GM12873 (cell line): ENCODE measurements around the gene NEU2.

Source experiments
- CTCF ChIP-seq: IDR thresholded peaks from 2 replicates; pipeline ENCODE4 v1.5.1; 2012; ENCODE audit warnings: low read depth, mild to moderate bottlenecking, moderate library complexity, low read length, control low read depth; ENCODE audit not compliant: insufficient read depth; ENCODE audit errors: missing control alignments

The NEU2 gene

DNA sequence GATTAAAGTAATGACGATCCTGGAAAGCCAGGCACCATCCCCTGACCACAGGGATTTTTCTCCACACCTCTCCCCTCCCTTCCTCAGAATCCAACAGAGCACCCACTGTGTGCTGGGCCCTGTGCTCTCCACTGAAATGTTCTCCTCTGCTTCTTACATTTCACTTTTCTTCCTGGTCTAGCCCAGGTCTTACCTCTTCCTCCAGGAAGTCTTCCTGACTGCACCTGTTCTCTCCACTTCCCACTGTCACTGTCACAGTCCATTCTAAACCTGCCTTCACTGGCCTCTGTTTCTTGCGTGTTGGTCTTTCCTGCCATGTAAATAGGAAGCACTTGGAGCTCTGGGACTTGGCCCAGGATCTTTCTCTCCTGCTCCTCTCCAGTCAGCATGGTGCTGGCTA is 12.0 kb upstream of the NEU2 start:
- TF ChIP-seq CTCF: no peak

GRCh38 chr2:233021771-233022170 is 10.7 kb upstream of the NEU2 start:
- TF ChIP-seq CTCF: no peak

GRCh38 chr2:233022561-233022960 is 9.9 kb upstream of the NEU2 start:
- no peak for TF ChIP-seq CTCF

DNA sequence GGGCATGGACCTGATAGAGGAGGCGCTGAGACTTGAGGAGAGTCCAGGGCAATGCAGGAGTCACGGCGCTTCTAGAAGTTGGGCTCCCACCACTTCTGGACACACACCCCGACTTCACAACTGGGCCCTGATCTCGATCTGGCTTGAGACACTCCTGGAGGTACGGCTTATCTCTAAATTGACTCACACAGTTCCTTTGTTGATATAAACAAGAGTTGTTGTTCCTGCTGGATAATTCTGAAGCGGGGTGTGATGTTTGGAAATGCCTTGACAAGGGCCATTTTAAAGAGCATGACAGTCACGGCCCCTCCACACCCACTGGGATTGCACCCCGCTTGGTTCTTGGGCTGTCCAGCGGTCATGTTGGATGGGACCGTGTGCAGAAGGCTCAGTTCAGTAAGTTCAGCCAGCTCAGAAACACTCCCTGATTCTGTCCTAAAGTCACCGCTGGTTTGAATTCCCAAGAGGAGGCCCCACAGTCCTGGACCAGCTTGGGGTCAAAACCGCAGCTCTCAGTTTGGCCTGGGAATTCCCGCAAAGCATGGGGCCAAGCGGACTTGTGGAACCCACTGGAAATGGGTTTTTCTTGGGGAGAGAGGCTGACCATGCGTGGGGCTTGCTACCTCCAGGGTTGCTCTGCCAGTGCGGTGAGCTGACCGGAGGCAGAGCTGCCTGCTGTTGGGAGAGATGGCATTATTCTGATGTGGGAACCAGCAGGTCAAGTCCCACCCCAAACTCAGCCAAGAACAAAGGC is 9.3 kb upstream of the NEU2 start:
- no peak for TF ChIP-seq CTCF

DNA sequence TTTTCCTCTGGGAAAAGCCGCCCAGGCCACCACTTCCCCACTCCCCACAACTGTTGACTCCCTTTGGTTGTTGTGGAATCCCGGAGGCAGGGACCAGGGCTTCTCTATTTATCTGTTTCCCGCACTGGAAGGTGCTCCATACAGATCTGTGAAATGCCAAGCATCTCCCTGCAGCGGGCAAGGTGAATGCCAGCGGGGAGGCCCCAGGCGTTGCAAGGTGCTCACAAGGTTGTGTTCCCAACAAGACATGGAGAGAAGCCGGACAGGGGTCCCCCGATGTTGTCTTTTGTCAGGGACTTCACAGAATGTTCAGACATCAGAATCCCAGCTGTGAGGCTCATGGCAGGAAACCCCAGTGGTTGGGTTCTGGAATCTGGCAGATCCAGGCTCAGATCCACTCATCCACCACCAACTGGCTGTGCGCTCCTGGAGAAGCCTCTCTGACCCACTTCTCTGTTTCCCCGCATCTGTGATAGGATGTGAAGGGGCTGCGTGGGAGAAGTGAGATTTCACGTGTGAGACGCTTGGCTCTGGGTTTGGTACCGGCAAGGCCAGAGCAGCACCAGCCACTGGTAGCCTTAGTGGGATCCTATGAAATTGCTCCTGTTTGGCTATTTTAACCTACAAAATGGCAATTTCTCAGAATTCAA is 8.6 kb upstream of the NEU2 start:
- no peak for TF ChIP-seq CTCF

DNA sequence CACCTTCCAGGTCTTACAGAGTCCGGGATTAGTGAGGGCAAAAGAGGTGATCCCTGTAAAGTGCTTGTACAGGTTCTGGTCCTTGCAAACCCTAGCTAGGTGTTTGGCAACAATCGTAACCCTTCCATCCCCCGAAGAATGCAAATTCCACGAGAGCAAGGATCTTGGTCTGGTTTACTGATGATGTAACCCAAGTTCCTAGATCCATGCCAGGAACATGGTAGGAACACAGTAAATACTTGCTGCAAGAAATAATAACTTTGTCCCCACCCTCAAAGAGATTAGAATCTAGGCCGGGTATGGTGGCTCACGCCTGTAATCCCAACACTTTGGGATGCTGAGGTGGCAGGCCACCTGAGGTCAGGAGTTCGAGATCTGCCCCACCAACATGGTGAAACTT is 6.8 kb upstream of the NEU2 start:
- TF ChIP-seq CTCF: no peak

DNA sequence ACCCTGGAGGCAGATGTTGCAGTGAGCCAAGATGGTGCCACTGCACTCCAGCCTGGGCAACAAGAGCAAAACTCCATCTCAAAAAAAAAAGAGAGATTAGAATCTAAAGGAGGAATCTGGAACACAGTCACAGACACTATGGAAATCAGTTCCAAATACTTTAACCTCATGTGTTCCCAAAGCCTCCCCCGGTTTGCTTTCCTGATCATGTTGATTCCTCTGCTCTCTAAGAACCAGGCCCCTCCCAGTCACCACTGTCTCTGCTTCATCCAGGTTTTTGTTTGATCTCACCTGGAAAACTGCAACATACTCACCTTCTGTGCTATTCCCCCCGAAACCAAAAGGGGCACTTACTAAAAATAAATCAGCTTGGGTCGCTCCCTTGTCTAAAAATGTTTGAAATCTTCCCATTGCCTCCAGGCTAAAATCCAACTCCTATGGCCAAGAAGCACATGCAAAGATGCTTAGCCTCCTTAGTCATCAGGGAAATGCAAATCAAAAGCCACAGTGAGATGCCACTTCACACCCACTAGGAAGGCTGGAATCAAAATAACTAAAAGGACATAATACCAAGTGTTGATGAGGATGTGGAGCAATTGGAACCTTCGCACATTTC is 6.2 kb upstream of the NEU2 start:
- no peak for TF ChIP-seq CTCF
